Lung (tissue), 12 donors: ENCODE results near the gene EFNA4. TPM values are rescaled to one million over a fixed set of nuclear protein-coding genes. Genes with fewer than 3 reads are reported as not detected.

Source experiments
- ATAC-seq: fragments of 200-7000 bp; cut with Tn5 transposase; one replicate; pipeline ENCODE4 v1.9.1; 2020; ENCODE audit warnings: moderate number of reproducible peaks; ENCODE audit not compliant: insufficient read depth, low FRiP score
- DNase-seq, 3 donors: peaks; one replicate each; pipeline ENCODE4 v3.0.0-alpha.2; 2013 to 2017
- H3K27ac ChIP-seq, 2 donors: one replicate each; pipeline ENCODE4 v1.5.1; 2013; ENCODE audit warnings: mild to moderate bottlenecking in 2 of 2, moderate library complexity in 2 of 2, control low read depth in 1 of 2, inconsistent platforms in 1 of 2, low read depth in 1 of 2, low read length in 1 of 2
- H3K27me3 ChIP-seq, 3 donors: one replicate each; pipeline ENCODE4 v1.5.1; 2013; ENCODE audit warnings: low read length in 2 of 3; ENCODE audit not compliant: control insufficient read depth in 3 of 3, insufficient read depth in 3 of 3
- H3K36me3 ChIP-seq, 4 donors: one replicate each; pipeline ENCODE4 v1.5.1; 2013; ENCODE audit warnings: low read length in 4 of 4, mild to moderate bottlenecking in 1 of 4, moderate library complexity in 1 of 4; ENCODE audit not compliant: control insufficient read depth in 4 of 4, insufficient read depth in 4 of 4
- H3K4me1 ChIP-seq, 5 donors: one replicate each; pipeline ENCODE4 v1.5.1; 2013; ENCODE audit warnings: low read length in 5 of 5, mild to moderate bottlenecking in 2 of 5, moderate library complexity in 1 of 5; ENCODE audit not compliant: control insufficient read depth in 5 of 5, insufficient read depth in 5 of 5
- H3K4me3 ChIP-seq: one replicate; pipeline ENCODE4 v1.5.1; 2013; ENCODE audit warnings: mild to moderate bottlenecking, control low read depth, moderate library complexity
- H3K9ac ChIP-seq, 2 donors: one replicate each; pipeline ENCODE4 v1.5.1; 2013; ENCODE audit warnings: low read length in 2 of 2, control low read depth in 1 of 2; ENCODE audit not compliant: insufficient read depth in 1 of 2
- H3K9me3 ChIP-seq, 4 donors: one replicate each; pipeline ENCODE4 v1.5.1; 2013; ENCODE audit warnings: low read length in 3 of 4, mild to moderate bottlenecking in 1 of 4, moderate library complexity in 1 of 4; ENCODE audit not compliant: control insufficient read depth in 4 of 4, insufficient read depth in 3 of 4
- CTCF ChIP-seq: IDR thresholded peaks from 2 replicates; pipeline ENCODE4 v1.5.1; 2012; ENCODE audit warnings: mild to moderate bottlenecking; ENCODE audit errors: control extremely low read depth, extremely low read depth
- WGBS, 2 donors: extraction: QIAGEN DNeasy Blood & Tissue Kit; methylation state at CpG; one replicate each; pipeline ENCODE4 v1.1.7; 2013; 5-methylcytosine and 5-hydroxymethylcytosine counted together
- polyA plus RNA-seq, 2 donors: library from polyadenylated mRNA; stranded (reverse); fragments of 200-250 nt; gene quantifications; one replicate each; pipeline ENCODE4 v1.2.1, GENCODE V29; 2013
- total RNA-seq, 2 donors: library from RNA; depleted of rRNA in 1 of 2; stranded (reverse); fragments of >200 nt in 1 of 2; gene quantifications; one replicate each; pipeline ENCODE4 v1.2.1, GENCODE V29; 2014 to 2021
- donor health status: control.
- donor health status: control.
- donor health status: Bipolar disorder and iron deficiency.
- donor health status: healthy.
- donor health status: DM: yes; HTN: yes; CAD: no.

The EFNA4 gene
- total and polyA plus RNA-seq, 4 donors: 8.3 to 13.4 (median 10.2) TPM

GRCh38 chr1:155082301-155083051 lies 18.9 kb downstream of the EFNA4 start:
- TF ChIP-seq CTCF: no peak
- no peak overlapping the region for H3K27ac ChIP-seq
- H3K9ac ChIP-seq: no peak overlapping the region
- WGBS, 2 donors: 5 to 6% methylated on average over 33 to 36 of the region's 36 CpGs
- no peaks in the 10 kb centered on the region for H3K9me3 ChIP-seq
- DNase-seq (no peak), ATAC-seq (no peak)
- peaks cover 0 to 42% (median 34%) of the 10 kb centered on the region in 3 donors for H3K27me3 ChIP-seq
- H3K4me3 ChIP-seq: no peak overlapping the region
- peaks cover 0 to 62% (median 20%) of the 10 kb centered on the region in 5 donors for H3K4me1 ChIP-seq
- H3K36me3 ChIP-seq: no peaks in the 10 kb centered on the region

GRCh38 chr1:155083052-155083541 lies 19.6 kb downstream of the EFNA4 start:
- ATAC-seq (no peak), DNase-seq (peak in 1 of 3 donors; percentile 40)
- no peak overlapping the region for H3K27ac ChIP-seq
- no peaks in the 10 kb centered on the region for H3K36me3 ChIP-seq
- no peak overlapping the region for H3K9ac ChIP-seq
- TF ChIP-seq CTCF: no peak
- 57 to 72% methylated on average over 6 of the region's 6 CpGs for WGBS, 2 donors
- peaks cover 0 to 62% (median 20%) of the 10 kb centered on the region in 5 donors for H3K4me1 ChIP-seq
- H3K4me3 ChIP-seq: no peak overlapping the region
- peaks cover 0 to 42% (median 34%) of the 10 kb centered on the region in 3 donors for H3K27me3 ChIP-seq
- no peaks in the 10 kb centered on the region for H3K9me3 ChIP-seq

GRCh38 chr1:155083865-155084721 lies 20.6 kb downstream of the EFNA4 start:
- H3K27me3 ChIP-seq: peaks cover 0 to 39% (median 33%) of the 10 kb centered on the region in 3 donors

More at GRCh38 chr1:155083865-155084721, 20.6 kb downstream of the EFNA4 start:
- Histone ChIP-seq H3K36me3 (no peaks in the 10 kb centered on the region), H3K27ac (no peak overlapping the region), H3K9ac (no peak overlapping the region), H3K9me3 (no peaks in the 10 kb centered on the region), H3K4me1 (peaks cover 0 to 59% (median 20%) of the 10 kb centered on the region in 5 donors), H3K4me3 (no peak overlapping the region)
- 31% methylated on average over 21 of the region's 21 CpGs for WGBS, 2 donors
- DNase-seq: peak; percentile 34 to 50 (median 44)
- no peak for ATAC-seq
- no peak for TF ChIP-seq CTCF
